Peyer's patch (tissue), 4 donors: ENCODE results near the gene LINC00237.

Source experiments
- POLR2A ChIP-seq, 2 donors: fragments of 450-650 bp; IDR thresholded peaks; one replicate each; pipeline ENCODE4 v1.5.1; 2017; ENCODE audit warnings: antibody characterized with exemption in 2 of 2, mild to moderate bottlenecking in 2 of 2, moderate library complexity in 2 of 2
- TF ChIP-seq, protein P1 (sequence below), 6 experiments: fragments of 450-650 bp in 4 of 6; fragments of 200-600 bp in 2 of 6; sonication (generic) in 1 of 6; IDR thresholded peaks; one replicate each; pipeline ENCODE4 v1.5.1; 2017 to 2019; ENCODE audit warnings: antibody characterized with exemption in 6 of 6, mild to moderate bottlenecking in 3 of 6, moderate library complexity in 1 of 6

DNA sequence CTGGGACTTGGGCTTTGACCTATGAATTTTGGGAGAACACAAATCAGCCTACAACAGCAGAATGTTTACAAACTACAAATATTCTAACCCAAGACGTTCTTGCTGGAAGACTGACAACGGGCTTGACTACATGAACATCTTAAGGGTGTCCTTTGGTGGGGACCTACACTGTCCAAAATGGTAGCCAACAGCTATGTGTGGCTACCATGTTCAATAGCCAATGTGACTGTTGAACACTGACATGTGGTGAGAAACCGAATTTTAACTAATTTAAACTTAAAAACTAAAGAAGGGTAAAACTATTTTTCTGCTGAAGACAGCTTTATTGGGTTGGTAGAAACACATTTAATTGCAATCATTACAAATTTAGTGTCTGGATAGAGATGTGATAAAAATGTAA lies 30.1 kb downstream of the LINC00237 start:
- TF ChIP-seq, protein P1, sequence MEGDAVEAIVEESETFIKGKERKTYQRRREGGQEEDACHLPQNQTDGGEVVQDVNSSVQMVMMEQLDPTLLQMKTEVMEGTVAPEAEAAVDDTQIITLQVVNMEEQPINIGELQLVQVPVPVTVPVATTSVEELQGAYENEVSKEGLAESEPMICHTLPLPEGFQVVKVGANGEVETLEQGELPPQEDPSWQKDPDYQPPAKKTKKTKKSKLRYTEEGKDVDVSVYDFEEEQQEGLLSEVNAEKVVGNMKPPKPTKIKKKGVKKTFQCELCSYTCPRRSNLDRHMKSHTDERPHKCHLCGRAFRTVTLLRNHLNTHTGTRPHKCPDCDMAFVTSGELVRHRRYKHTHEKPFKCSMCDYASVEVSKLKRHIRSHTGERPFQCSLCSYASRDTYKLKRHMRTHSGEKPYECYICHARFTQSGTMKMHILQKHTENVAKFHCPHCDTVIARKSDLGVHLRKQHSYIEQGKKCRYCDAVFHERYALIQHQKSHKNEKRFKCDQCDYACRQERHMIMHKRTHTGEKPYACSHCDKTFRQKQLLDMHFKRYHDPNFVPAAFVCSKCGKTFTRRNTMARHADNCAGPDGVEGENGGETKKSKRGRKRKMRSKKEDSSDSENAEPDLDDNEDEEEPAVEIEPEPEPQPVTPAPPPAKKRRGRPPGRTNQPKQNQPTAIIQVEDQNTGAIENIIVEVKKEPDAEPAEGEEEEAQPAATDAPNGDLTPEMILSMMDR (IDR thresholded peaks at IDR 0.05): no peak
- no peak for TF ChIP-seq POLR2A (IDR thresholded peaks at IDR 0.05)
